Dermis microvascular lymphatic vessel endothelial cell (primary cell): ENCODE results near the gene ELOA. TPM values are rescaled to one million over a fixed set of nuclear protein-coding genes. Genes with fewer than 3 reads are reported as not detected.
A peak's percentile ranks its signal among the peaks of the same experiment; 100 is the strongest.
"Not testable (repeated sequence)": the region's sequence is repeated elsewhere in the genome, so short reads cannot be mapped to it uniquely, and the experiment has no call there.

Experiments
- DNase-seq, 2 donors: peaks; one replicate each; pipeline versions ENCODE4 v3.0.0 to v3.0.0-alpha.2; 2010; ENCODE audit warnings: low read depth in 2 of 2
- total RNA-seq: library from RNA; depleted of rRNA; stranded (reverse); fragments of >200 nt; gene quantifications from 2 replicates; pipeline ENCODE4 v1.2.1, GENCODE V29; 2014

Gene ELOA
- total RNA-seq, 1 donor from 2014 or later = 15.4 TPM

DNA sequence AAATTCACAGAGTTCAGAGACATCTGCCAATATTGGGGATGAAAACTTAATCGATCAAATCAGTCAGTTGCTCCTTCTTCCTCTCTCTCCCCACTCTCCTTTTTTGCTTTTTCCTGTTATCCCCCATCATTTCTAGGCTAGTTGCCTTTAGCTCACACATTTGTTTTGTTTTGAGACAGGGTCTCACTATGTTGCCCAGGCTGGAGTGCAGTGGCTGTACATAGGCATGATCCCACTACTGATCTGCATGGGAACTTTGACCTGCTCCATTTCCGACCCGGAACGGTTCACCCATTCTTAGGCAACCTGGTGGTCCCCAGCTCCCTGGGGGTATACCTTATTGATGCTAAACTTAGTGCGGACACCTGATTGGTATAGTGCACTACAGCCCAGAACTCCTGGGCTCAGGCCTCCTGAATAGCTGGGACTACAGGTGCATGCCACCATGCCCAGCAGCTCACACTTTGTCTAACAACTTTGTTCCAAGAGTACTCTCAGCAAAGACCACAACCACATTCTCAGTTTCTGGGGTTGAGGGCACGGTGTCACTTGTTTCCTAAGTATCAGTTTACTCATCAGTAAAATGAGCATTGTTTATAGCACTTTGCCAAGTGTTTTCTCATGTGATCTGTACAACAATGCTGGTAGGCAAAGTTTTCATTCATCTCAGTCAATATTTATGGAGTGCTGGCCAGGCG is 6.7 kb upstream of the ELOA start:
- no peak for DNase-seq

DNA sequence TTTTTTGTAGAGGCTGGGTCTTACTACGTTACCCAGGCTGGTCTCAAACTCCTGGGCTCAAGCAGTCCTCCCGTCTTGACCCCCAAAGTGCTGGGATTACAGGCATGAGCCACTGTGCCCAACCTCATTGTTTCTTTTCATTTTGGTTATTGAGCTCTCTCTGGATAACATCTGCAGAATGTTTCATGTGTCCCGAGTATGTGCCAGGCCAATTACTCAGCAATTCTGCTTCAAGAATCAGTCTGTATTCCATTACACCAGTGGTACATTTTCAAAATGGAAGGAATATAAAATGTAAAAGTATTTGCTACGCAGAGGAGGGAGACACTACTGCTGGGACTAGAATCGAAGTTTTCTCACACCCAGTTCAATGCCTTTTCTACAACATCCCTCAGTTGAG is 1.7 kb upstream of the ELOA start:
- no peak for DNase-seq

DNA sequence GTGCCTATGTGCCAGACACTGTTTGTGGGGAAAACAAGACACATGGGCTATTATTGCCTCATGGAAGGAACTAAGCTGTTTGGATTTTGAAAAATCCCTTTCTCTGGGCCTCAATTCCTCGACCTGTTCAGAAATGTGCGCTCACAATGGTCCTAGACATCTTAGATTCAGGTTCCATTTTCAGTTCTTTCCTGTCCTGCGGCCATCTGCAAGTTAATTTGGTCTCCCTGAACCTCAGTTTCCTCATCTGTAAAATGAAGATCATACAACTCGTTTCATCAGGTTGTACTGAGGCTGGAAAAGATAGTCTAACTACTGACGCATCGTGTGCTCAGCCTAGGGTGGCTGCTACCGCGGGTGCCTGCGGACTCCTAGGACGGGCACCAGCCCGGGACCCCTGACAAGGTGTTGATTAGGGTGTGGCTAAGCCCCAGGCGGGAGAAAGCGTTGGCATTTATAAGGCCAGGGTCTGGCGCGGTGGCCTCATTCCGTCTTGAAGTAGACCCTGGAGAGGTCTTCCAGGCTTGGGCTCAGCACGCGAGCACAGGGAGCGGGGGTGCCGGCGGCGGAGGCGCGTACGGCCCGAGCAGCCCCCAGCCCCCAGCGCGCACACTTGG is 493 bp upstream of the ELOA start:
- DNase-seq = no peak

DNA sequence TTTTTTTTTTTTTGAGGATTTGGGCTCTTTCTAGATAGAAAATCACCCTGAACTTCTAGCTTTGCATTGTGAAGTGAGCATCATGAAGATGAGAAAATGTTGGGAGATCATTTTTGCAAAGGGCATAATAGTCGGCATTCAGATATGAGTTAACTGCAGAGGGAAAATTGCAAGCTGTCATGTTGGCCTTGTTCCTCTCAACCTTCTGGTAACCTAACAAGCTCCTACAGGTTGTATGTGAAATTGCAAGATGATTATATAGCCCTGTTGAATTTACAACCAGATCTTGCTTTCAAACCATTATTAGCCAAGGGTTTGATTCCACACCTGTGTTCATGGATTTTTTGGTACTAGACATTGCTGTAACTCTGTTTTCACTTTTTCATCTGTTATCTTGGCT is 2.2 kb downstream of the ELOA start:
- DNase-seq = peak in 1 of 2 donors; percentile 52

DNA sequence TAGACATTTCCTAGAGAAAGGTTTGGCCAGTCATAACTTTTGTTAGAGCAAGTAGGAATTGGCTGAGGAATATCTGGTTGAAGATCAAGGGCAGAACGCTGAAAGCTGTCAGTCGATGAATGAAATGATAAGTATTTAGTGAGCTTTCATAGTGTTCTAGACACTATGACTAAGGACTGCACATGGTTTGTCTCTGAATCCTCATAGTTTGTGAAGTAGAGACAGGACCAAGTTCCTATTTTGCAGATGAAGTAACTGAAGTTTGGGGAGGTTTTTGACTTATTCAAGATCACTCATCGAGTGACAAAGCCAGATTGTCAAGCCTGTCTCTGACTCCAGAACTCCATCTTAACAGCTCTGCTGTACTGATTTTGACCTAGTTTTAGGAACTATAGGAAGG is 4.7 kb downstream of the ELOA start:
- DNase-seq = no peak

DNA sequence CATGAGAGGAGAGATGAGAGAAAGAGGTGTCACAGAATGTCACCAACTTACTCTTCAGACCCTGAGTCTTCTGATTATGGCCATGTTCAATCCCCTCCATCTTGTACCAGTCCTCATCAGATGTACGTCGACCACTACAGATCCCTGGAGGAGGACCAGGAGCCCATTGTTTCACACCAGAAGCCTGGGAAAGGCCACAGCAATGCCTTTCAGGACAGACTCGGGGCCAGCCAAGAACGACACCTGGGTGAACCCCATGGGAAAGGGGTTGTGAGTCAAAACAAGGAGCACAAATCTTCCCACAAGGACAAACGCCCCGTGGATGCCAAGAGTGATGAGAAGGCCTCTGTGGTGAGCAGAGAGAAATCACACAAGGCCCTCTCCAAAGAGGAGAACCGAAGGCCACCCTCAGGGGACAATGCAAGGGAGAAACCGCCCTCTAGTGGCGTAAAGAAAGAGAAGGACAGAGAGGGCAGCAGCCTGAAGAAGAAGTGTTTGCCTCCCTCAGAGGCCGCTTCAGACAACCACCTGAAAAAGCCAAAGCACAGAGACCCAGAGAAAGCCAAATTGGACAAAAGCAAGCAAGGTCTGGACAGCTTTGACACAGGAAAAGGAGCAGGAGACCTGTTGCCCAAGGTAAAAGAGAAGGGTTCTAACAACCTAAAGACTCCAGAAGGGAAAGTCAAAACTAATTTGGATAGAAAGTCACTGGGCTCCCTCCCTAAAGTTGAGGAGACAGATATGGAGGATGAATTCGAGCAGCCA is 8.0 kb downstream of the ELOA start:
- DNase-seq = peak in 1 of 2 donors; percentile 55

DNA sequence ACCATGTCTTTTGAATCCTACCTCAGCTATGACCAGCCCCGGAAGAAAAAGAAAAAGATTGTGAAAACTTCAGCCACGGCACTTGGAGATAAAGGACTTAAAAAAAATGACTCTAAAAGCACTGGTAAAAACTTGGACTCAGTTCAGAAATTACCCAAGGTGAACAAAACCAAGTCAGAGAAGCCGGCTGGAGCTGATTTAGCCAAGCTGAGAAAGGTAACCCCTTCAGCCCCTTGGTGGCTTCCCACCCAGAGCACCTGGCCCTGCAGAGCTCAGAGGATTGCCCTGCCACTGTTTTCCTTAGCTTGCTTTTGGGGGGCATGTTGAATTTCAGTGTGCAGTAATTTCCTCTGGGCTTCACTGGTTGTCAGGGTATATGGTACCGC is 8.5 kb downstream of the ELOA start:
- DNase-seq = no peak

DNA sequence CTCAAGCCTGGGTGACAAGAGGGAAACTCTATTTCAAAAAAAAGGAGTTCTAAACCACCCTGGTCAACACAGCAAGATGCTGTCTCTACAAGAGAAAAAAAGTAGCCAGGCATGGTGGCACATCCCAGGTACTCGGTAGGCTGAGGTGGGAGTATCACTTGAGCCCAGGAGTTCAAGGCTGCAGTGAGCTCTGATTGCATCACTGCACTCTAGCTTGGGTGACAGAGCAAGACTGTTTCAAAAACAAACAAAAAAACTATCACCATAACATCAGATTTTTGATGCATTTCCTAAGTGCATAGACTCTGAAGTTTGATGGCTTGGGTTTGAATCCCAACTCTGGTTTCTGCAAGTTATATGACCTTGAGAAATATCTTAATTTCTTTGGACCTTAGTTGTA is 9.6 kb downstream of the ELOA start:
- DNase-seq = no peak

DNA sequence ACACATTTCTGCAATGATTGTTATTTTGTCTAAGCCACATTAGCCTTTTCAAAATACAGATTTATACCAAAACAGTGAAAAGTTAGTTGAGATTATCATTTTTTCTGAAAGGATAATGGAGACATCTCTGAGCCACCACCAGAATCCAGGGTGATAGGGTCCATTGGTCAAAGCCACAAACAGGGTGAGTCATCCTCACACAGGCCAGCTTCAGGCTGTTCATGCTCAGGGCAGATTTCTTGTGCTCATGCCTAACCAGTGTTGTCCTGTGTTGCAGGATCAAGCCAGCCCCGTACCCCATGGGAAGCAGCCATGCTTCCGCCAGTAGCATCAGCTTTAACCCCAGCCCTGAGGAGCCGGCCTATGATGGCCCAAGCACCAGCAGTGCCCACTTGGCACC is 13.4 kb downstream of the ELOA start:
- DNase-seq = no peak

DNA sequence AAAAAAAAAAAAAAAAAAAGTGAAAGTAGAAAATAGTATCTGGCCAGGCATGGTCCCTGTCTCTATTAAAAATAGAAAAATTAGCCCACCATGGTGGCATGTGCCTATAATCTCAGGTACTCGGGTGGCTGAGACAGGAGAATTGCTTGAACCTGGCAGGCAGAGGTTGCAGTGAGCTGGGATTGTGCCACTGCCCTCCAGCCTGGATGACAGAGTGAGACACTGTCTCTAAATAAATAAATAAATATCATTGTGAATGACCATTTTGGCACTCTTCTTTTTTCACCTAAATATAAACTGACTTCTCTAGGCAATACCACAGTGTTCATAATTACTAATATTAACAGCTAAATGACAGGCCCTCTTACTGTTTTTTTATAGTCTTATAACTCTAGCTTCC is 14.5 kb downstream of the ELOA start:
- DNase-seq = no peak

DNA sequence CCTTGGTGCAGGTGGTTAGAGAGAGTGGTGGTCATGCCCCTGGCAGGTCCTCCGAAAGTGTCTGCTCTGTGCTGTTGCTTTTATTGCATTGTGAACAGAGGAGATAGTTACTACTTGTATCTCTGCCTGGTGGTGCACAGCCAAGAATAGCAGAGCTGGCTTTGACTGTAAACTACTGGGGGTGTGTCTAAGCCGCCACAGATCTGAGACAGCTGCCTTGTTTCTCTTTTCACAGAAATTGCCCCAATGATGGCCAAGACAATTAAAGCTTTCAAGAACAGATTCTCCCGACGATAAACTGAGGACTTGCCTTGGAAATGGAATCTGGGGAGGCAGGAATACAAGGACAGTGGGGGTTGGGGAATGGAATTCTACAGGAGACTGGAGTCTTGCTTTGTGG is 16.0 kb downstream of the ELOA start:
- DNase-seq = no peak

DNA sequence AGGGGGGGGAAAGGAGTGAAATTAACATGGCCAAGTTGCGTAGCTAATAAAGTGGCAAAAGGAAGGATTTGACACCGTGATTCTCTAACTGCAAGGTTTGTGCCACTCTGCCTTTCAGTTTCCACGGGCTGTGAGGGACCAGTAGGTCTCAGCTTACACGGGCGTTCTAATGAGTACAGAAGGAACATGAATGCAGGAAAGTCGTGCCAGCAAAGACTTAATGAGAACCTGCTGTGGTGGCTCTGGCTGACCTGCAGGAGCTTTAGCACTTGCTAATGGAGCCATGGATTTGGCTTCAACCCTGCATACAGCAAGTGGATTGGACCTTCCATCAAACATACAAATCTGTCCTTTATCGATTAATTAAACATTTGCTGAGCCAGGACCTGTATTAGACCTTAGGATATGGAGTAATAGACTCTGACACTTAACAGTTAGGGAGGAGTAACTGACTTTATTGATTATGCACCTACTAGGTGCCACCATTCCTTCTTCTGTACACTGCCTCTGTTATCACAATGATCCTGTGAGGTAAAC is 19.8 kb downstream of the ELOA start:
- no peak for DNase-seq

DNA sequence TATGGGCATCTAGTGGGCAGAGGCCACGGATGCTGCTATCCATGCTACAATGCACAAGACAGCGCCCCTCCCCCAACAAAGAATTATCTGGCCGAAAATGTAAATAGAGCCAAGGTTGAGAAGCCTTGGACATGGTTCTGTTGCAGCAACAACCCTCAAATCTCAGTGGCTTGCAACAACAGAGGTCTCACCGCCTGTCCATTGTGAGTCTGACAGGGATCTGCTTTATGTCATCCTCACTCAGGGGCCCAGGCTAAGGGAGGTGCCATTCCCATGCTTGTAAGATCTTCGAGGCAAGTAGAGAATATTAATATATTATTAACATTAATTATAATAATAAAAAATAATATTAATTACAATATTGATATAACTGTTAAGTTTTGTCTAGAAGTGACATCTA is 25.5 kb downstream of the ELOA start:
- no peak for DNase-seq

DNA sequence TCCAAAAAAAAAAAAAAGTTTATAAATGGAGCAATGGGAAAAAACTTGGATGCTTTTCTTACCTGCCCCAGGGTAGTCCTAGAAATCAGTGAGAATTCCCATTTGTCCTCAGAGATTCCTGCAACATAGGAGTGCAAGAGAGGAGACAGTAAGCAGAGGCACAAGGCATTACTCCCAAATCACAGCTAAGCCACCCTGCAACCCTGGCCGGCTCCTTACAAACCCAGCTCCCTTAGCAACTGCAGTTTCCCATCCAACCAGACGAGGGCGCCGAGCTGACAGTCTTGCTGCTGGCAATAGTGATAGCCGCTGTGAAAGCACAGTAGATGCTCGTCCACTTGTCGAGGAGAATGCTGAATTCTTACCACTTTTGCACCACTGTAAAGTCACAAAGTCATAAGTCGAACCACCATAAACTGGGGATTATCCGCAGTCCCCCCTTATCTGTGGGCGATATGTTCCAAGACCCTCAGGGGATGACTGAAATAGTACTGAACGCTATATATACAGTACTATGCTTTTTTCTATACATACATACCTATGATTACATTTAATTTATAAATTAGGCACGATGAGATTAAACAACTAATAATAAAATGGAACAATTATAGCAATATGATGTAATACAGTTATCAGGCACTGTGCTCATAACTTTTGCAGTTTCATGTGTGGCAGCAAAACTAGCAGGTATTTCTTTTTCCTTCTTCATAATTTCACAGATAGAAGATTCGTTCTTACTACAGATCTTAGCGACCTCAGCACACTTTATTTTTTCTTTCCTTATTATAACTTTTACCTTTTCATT is 29.0 kb downstream of the ELOA start:
- DNase-seq = peak; percentile 60 to 83

DNA sequence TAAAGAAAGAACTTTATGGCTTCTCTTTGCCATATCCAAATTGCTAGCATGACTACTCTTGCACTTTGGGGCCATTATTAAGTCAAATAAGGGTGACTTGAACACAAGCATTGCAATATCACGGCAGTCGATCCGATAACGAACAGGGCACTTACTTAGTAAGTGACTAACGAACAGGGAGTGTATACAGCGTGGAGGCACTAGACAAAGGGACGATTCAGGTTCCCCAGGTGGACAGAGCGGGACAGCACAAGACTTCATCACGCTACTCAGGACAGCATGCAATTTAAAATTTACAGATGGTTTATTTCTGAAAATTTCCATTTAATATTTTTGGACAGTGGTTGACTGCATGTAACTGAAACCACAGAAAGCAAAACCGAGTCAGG is 29.6 kb downstream of the ELOA start:
- no peak for DNase-seq

DNA sequence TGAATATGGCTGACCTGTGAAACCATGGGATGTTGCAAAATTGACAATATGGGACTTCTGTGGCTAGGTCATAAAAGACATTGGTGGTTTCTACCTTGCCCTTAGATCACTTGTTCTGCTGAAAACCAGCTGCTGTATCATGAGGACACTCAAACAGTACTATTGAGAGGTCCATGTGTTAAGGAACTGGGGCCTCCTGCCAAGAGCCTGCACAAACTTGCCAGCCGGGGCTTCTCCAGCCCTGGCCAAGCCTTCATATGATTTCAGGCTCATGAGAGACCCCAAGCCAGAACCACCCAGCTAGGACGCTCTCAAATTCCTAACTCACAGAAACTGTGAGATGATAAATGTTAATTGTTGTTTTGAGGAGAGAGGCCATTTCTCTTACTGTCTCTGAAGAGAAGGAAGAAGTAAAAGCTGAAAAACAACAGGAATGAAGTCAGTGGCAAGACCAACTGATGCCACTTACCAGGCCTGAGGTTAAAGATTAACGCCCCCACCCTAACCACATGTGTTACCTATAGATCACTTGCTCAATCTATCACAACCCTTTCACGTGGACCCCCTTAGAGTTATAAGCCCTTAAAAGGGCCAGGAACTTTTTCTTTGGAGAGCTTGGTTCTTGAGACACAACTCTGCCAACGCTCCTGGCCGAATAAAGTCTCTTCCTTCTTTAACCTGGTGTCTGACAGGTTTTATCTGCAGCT is 31.1 kb downstream of the ELOA start:
- no peak for DNase-seq

DNA sequence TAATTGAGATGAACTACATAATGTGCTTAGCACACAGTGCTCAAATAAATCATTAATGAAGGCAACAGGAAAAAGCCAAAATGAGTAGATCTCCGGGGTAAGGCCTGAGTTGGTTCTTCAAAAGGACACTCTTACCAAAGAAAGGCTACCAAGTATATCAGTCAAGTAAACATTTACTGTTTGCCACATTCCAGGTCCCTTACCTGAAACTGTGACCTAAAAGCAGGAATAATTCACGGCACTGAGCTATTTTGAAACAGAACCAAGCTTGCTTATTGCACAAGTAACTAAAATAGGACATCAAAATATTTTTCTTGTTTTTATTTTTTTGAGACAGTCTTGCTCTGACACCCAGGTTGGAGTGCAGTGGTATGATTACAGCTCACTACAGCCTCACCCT is 32.9 kb downstream of the ELOA start:
- no peak for DNase-seq

DNA sequence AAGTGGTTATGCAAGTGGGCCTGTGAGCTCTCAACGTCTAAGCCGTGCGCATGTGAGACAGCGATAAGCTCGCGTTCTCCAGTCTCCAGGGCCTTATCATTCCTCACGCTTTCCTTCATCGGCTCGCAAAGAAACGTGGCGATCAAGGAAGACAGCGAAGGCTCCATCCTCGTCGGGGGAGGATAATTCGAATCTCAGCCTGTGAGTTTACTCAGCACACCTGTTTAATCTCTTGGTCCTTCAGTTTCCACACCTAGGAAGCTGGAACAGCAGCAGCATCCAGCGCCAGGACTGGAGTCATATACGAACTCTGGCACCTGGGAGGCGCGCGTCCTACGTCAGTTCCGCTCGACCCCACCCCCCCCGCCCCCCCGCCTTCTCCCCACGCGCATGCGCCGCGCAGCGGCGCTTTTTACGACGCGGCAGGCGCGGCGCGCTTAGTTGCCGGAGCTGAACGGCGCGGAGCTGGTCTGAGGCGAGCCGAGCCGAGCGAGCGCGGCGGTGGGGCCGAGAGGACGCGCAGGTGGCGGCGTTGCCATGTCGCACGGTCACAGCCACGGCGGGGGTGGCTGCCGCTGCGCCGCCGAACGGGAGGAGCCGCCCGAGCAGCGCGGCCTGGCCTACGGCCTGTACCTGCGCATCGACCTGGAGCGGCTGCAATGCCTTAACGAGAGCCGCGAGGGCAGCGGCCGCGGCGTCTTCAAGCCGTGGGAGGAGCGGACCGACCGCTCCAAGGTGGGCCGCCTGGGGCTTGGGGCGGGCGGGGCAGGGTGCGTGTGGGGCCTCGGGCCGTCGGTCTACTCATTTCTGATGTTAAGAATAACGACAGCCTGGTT is 34.9 kb downstream of the ELOA start, which contains the start of gene PITHD1:
Gene PITHD1, plus strand, starts transcription at position 440 of the 836 bp plus-strand sequence. Its CDS starts 98 bp downstream, at position 538.
- DNase-seq = peak; percentile 64 to 87

DNA sequence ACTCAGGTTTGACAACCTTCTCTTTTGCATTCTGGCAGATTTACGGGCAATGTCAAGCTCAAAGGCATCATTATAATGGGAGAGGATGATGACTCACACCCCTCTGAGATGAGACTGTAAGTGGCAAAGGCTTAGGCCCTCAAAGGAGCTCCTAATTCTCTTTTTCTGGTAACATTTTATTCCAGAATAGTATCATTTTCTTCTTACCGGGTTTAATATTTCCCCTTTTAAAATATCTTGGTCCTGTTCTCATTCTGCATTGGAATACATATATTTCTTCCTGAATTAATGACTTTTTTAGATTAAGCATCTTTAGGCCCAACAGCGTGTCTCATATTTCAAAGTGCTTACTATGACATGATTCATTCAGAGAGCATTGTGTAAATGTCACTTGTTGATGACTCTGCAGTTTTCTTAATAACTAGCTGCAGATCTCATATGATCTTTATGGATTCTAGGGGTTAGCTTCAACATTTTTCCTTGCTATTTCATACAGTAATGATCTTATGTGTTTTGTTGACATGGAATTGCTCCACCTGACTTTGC is 36.6 kb downstream of the ELOA start:
- peak in 1 of 2 donors; percentile 33 for DNase-seq

DNA sequence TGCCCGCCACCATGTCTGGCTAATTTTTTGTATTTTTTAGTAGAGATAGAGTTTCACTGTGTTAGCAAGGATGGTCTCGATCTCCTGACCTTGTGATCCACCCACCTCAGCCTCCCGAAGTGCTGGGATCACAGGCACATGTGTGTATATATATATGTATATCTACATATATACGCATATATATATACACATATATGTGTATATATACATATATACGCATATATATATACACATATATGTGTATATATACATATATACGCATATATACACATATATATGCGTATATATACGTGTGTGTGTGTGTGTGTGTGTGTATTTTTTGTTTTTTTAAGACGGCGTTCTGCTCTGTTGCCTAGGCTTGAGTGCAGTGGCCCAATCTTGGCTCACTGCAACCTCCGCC is 39.9 kb downstream of the ELOA start:
- DNase-seq = not testable (repeated sequence)
